Measurements from ENCODE around the gene C3orf49.

The C3orf49 gene

DNA sequence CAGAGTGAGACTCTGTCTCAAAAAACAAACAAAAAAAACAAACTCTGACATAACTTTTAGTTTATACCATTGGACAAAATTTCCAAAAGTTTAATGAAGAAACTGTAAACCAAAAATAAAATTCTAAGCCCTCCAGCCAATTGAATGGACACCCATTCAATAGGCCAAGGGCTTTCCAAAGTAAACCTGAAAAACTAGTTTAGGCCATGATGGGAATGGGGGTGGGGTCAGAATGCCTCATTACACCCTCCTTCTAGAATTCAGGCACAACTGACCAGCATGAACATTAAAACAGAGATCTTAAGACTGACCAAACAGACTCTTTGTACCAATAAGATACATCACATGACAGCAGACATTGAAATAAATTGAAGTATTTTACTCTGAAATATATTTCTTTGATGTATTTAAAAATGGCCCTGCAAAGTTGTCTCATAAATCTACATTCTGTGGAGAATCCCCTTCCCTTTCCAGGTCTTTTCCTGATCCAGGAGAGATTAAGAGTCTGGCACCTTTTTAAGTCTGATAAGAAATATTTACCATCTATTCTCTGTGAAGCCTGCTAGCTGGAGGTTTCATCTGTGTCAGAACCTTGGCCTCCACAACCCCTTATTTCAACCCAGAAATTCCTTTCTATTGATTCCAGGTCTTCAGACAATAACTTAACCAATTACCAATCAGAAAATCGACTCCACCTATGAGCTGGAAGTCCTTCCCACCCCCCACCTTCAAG, 28.8 kb downstream of the C3orf49 start:
- DNase-seq (ENCODE audit: low spot score): no peak
- TF ChIP-seq, protein P1, sequence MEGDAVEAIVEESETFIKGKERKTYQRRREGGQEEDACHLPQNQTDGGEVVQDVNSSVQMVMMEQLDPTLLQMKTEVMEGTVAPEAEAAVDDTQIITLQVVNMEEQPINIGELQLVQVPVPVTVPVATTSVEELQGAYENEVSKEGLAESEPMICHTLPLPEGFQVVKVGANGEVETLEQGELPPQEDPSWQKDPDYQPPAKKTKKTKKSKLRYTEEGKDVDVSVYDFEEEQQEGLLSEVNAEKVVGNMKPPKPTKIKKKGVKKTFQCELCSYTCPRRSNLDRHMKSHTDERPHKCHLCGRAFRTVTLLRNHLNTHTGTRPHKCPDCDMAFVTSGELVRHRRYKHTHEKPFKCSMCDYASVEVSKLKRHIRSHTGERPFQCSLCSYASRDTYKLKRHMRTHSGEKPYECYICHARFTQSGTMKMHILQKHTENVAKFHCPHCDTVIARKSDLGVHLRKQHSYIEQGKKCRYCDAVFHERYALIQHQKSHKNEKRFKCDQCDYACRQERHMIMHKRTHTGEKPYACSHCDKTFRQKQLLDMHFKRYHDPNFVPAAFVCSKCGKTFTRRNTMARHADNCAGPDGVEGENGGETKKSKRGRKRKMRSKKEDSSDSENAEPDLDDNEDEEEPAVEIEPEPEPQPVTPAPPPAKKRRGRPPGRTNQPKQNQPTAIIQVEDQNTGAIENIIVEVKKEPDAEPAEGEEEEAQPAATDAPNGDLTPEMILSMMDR (IDR thresholded peaks at IDR 0.05; ENCODE audit: extremely low read depth, missing control alignments): no peak

DNA sequence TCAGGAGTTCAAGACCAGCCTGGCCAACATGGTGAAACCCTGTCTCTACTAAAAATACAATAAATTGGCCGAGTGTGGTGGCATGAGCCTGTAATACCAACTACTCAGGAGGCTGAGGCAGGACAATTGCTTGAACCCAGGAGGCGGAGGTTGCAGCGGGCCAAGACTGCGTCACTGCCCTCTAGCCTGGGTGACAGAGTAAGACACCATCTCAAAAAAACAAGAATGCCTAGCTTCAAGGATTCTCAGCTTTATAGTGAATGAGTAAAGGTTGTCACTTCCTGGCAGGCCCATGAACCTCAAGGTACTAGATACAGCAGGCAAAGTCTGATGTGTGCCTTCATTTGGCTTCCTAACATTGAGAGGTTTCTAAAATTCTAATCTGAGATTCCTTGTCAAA, 30.1 kb downstream of the C3orf49 start:
- TF ChIP-seq, protein P1 (IDR thresholded peaks at IDR 0.05; ENCODE audit: extremely low read depth, missing control alignments): no peak
- no peak for DNase-seq (ENCODE audit: low spot score)

DNA sequence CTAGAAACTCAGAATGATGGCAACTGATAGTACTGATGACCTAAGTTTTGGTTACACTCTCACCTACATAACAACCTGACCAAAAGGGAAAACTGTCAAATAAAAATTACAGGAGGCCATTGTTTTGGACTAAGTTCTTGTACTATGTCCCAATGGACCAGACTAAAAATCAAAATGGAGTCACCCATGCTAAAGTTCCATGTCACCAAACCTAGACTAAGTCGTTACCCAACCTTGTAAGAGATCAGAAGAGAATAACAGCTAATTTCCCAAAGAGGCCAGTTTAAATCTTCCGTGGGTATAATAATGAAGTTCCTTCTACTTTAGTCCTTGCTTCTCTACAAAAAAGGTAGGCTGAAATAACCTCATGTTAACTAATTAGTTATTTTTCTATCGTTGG, 32.2 kb downstream of the C3orf49 start:
- TF ChIP-seq, protein P1 (IDR thresholded peaks at IDR 0.05; ENCODE audit: extremely low read depth, missing control alignments): no peak
- DNase-seq (ENCODE audit: low spot score): no peak

DNA sequence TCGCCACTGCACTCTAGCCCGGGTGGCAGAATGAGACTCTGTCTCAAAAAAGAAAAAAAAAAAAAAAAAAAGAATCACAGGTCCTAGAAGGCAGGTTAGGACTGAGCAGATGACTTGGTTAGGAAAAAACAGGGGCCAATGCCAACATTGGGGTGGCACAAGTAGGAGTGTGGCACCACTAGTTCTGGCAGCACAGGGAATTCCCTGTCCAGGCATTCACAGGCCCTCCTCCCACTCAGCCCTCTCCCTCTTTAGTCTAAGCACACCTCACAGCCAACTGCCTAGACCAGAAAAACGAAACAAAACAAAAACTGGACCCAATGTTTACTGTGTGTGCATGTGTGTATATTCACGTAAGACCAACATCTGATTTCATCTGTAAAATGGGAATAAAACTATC, 34.0 kb downstream of the C3orf49 start:
- no peak for DNase-seq (ENCODE audit: low spot score)
- TF ChIP-seq, protein P1 (IDR thresholded peaks at IDR 0.05; ENCODE audit: extremely low read depth, missing control alignments): no peak

DNA sequence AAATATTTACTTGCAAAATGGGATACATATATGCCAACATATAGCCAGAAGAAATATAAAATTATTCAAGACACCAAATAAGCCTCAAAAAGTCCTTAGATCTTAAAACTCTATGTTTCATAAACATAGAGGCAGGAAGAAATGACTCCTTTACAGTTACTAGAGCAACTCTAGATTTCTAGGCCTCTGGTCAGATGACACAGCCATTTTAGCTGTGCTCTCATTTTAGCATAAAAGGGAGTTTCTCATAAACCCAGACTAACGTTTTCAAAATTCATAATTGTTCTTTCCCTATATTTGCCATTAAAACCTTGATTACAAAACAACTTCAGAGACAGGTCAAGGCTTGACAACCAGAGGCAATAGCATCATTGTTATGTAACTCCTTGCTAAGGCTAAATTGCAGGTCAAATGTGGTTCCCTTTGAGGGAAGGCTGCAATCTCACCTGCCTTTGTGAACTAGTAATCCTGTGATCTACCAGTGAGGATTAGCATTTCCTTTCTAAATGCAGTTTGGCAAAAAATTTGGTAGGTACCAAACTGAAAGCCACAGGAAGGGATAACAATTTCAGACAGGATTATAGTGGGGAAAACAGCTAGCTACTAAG, 36.3 kb downstream of the C3orf49 start:
- TF ChIP-seq, protein P1 (IDR thresholded peaks at IDR 0.05; ENCODE audit: extremely low read depth, missing control alignments): no peak
- DNase-seq (ENCODE audit: low spot score): no peak

DNA sequence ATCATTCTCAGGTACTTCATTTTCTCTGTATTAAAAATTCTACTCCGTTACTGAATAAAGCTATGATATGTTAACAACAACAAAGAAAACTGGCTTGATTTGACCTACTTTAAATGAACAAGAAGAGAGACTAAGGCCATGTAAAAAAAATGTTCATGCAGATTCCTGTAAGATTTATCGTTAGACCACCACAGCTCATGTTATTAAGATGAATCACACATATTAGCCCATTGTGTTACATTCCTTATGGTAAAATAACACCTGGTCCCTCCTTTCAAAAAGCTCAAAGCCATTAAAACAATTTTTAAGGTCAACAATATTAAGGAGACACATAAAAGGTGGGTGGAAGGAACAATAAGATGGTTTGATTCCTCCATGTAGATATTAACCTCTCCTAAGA, 38.2 kb downstream of the C3orf49 start:
- no peak for DNase-seq (ENCODE audit: low spot score)
- TF ChIP-seq, protein P1 (IDR thresholded peaks at IDR 0.05; ENCODE audit: extremely low read depth, missing control alignments): no peak

DNA sequence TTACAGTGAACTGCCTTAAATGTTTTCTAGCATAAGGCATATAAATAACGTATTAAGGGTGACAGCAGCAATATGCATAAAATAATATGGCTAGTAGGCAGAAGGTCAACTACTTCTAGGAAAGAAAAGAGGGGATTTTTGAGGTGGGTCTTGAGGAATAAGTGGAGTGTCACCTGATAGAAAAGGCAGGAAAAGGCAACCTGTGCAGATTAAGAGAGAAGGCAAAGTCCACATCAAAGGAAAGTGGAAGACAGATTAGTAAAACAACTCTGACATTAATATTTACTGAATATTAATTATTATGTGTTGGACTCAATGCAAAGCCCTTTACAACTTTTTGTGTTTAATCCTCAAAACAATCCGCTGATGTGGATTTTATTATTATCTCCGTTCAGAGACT, 41.7 kb downstream of the C3orf49 start:
- DNase-seq (ENCODE audit: low spot score): no peak
- TF ChIP-seq, protein P1 (IDR thresholded peaks at IDR 0.05; ENCODE audit: extremely low read depth, missing control alignments): no peak
